CD4-positive, alpha-beta T cell treated with Interleukin-4 for 1 hour (primary cell): ENCODE measurements around the gene C16orf74.

ENCODE experiments used
- DNase-seq, 2 donors: peaks; one replicate each; pipeline ENCODE4 v3.0.0-alpha.2; 2020 to 2022

The C16orf74 gene

GRCh38 chr16:85716680-85717038 lies 34.2 kb downstream of the C16orf74 start:
- DNase-seq, result no peak

DNA sequence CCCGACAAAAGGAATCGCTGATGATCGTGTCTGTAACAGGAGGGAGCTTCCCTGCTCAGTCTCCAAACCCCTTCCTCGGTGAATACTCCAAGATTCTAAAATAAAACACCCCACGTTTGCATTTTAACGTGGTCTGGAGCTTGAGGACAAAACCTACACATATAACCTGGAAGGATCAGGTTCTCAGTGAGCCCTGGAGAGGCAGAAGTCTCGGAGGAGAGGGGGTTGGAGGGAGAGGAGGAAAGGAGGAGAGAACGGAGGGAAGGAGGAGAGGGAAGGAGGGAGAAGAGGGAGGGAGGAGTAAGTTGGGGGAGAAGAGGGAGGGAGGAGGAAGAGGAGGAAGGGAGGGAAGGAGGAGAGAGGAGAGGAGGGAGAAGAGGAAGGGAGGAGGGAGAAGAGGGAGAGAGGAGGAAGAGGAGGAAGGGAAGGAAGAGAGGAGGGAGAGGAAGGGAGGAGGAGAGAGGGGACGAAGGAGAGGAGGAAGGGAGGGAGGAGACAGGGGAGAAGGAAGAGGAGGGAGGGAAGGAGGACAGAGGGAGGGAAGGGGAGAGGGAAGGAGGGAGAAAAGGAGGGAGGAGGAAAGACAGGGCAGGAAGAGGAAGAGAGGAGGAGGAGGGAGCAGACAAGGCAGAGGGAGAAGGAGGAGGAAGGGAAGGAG lies 34.7 kb downstream of the C16orf74 start:
- no peak for DNase-seq

GRCh38 chr16:85715169-85716021 lies 35.5 kb downstream of the C16orf74 start:
- no peak for DNase-seq

- no peak for DNase-seq
Measured at GRCh38 chr16:85712801-85713200, 38.1 kb downstream of the C16orf74 start.

- DNase-seq, result no peak
Measured at GRCh38 chr16:85711982-85712587, 38.8 kb downstream of the C16orf74 start.

GRCh38 chr16:85710732-85711131 lies 40.2 kb downstream of the C16orf74 start:
- no peak for DNase-seq

GRCh38 chr16:85709766-85710585 lies 40.9 kb downstream of the C16orf74 start:
- DNase-seq, result no peak

DNA sequence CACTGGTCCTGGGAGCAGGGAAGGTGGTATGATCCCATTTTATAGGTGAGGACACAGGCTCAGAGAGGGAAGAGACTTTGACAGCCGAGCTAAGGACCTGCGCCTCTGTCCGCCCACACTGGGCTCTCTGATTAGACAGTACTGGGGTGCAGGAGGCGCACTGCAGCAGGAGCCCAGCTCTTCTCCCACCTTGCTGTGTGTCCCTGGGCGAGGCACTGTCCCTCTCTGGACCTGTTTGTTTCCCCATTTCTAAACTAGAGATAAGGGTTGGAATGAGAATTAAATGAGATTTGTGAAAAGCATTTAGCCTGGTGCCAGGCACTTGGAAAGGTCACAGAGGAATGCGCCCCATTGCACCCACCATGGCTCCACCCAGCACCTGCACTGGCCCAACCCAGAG lies 42.6 kb downstream of the C16orf74 start:
- DNase-seq, result no peak

- DNase-seq, result no peak
Measured at GRCh38 chr16:85707528-85708095, 43.3 kb downstream of the C16orf74 start.

- DNase-seq, result no peak
Measured at GRCh38 chr16:85706449-85707034, 44.4 kb downstream of the C16orf74 start.

DNA sequence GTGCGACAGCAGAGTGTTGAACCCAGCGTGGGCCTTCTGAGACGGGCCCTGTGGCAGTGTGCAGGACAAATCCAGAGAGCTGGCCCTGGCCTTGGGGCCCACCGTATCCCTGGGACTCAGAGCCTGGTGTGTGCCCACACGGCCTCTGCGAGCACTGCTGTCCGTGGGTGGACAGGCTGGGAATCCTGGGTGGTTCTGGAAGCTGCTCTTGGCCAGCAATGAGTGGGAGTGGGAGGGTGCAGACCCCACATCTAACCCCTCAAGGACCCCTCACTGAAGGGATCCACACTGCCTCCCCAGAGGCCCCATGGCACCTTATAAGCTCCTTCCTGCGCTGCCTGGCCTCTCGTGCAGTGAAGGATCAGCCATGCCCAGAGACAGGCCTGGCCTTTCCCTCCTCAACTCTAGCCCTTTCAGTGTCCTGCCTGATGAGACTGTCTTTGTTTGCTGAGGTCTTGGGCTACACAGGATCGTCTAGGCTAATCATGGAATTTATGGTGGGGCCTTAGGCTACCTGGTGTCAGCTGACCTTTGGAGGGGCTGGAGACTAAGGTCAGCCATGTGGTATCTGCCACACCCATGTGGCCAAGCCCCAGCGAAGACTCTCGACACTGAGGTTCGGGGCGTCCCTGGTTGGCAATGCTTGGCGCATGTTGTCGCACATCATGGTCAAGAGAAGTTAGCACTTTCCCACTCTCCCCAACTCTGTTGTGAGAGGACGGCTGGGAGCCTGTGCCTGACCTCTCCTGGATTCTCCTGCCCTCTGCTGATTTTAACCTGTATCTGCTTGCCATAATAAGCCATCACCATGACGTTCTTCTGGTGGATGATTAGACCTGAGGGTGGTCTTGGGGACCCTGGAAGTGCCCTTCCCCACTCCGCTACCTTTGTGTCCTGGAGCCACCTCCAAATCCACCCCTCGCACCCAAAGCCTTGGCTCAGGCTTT lies 45.7 kb downstream of the C16orf74 start:
- DNase-seq, result no peak

GRCh38 chr16:85704011-85704410 lies 46.9 kb downstream of the C16orf74 start:
- DNase-seq, result no peak

- no peak for DNase-seq
Measured at GRCh38 chr16:85699628-85700027, 51.3 kb downstream of the C16orf74 start.

DNA sequence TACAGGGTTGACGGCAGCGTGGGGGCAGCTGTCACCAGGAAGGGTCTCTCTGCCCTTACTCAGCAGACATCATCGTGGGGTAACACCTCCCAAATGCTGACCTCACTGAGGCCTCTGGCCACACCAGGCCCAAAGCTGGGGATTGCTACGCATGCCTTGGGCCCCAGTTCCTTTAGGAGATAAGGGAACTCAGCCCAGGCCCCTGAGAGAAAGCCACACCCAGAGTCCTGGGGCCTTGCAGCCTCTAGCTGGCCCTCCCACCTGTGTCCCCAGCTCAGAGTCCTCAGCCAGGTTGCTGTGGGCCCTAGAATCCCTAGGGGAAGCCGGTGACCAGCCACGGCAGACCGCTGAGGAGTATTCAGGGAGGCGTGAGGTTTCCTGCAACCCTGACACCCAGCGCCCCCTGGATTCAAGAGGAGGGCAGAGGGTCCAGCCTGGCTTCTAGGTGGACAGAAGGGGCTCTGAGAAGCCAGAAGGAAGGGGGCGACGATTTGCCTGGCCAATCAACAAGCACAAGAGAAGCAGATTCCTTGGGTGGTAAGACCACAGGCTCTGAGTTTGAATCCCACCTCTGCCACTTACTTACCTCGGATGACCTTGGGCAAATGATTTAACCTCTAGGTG lies 51.8 kb downstream of the C16orf74 start:
- no peak for DNase-seq

DNA sequence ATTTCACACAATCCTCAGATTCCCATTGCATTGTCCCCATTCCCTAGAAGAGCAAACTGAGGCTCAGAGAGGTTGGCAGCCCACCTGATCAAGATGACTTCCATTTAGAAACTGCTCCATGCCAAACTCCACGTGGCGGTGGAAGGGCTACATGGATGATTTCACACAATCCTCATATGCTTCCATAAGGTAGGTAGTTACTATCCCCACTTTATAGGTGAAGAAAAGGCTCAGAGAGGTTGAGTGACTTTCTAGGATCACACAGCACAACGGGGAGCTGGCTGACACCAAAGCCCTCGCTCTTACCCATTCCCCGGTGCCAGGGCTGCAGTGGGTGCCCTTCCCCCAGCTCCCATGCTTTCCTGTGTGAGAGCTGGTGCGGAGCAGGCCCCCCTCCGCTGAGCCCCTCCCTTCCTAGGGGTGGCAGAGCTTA lies 52.4 kb downstream of the C16orf74 start:
- DNase-seq, result no peak

DNA sequence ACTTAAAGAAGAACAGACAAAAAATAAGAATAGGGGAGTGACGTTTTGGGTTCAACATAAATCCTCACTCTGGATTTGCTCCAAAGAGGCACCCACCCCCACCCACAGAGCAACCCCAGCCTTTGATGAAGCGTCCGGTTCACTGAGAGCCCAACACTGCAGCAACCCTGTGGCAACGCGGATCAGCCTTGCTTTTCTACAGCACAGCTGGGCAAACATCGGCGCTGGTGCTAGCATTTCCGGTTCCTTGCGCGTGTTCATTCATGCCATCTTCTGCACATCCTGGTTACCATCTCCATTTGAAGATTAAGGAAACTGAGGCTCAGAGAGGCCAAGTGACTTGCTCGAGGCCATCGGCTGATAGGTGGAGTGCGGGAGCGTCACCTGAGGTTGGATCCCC lies 53.5 kb downstream of the C16orf74 start:
- DNase-seq, result no peak

DNA sequence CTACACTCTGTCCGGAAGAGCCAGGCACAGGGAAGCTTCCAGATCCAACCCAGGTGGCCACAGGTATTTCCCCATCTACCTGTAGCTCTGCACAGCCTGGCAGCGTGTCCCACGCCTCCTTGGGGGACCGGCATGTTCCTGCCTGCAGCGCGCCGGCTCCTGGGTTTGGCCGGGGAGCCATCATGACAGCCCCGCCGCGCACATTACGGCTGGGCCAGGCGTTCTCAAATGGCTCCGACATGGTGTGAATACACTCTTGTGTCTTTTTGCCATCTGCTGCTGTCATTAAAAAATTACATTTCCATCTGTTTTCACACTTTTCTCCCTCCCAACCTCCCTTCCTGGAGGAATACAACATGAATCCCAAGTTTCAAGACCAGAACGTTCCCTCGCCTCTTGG lies 54.1 kb downstream of the C16orf74 start:
- DNase-seq, result no peak

DNA sequence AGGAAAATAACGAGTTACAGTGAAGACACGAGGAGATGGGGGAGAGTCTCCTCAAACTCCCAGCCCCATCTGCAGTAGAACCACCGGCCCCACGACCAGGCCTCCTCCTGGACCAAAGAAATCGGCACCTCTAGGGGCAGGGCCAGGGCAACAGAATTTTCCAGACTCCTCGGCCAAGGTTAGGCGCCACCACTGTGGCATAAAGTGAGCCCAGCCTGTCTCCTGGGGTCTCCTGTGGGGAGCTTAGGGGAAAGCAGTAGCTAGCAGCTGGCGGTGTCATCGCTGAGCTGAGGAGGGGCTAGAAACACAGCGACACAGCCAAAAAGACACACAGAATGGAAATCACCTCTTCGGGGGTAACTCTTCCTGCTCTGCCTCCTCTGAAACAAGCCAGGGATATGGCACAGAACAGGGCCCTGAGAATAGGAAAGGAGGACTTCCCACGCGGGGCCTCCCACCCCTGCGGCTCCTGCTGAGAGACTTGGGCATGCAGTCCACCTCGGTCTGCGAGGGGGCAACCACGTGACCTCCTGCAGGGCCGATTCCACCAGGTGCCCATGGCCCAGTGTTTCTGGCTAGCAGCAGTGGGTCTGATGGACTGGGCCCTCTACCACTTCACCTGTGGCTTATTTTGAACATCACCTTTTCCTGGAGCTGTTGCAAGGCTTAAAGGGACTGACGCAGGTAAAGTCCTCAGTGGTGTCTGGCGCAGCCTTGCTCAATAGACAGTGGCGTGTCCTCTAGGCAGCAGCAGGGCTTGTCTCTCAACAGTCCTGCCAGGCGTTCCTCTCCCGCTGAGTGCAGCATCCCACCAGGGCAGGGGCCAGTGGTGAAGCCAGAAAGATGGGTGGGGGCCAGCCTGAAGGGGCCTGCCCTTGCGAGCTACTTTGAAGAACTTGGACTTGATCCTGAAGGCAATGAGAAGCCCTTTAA lies 55.4 kb downstream of the C16orf74 start:
- no peak for DNase-seq

GRCh38 chr16:85690469-85691064 lies 60.3 kb downstream of the C16orf74 start:
- no peak for DNase-seq
